ENCODE data around the gene ACRBP. TPM values are rescaled to one million over a fixed set of nuclear protein-coding genes. Genes with fewer than 3 reads are reported as not detected.

Gene ACRBP
- total RNA-seq, 1 experiment from 2014 or later = 0.77 TPM

GRCh38 chr12:6620137-6620884, 26.9 kb downstream of the ACRBP start:
- BruUV-seq (replicated peaks) = no TSS peak
- no peak overlapping the region for H3K4me3 ChIP-seq (ENCODE audit: low read length)
- H3K4me1 ChIP-seq (ENCODE audit: insufficient read depth, low read length) = no peaks in the 10 kb centered on the region
- ATAC-seq = no peak
- H3K9me3 ChIP-seq (ENCODE audit: low read length) = no peaks in the 10 kb centered on the region
- H3F3A ChIP-seq (ENCODE audit: low read length, unreplicated experiment) = no peaks in the 10 kb centered on the region
- no peaks in the 10 kb centered on the region for H3K9me2 ChIP-seq (replicated peaks; ENCODE audit: low read length)
- ChIA-PET CTCF (no interaction called here), POLR2A (ENCODE audit: unreplicated experiment) (no interaction called here)
- no peaks in the 10 kb centered on the region for H3K36me3 ChIP-seq (ENCODE audit: low read depth, low read length)
- H3K9ac ChIP-seq (ENCODE audit: low read length) = no peak overlapping the region
- TF ChIP-seq EZH2 (IDR thresholded peaks at IDR 0.05; ENCODE audit: low read length, unreplicated experiment) (no peak), CTCF (conservative IDR thresholded peaks at IDR 0.05; ENCODE audit: low read depth, low read length) (no peak), EZH2phosphoT487 (IDR thresholded peaks at IDR 0.05; ENCODE audit: borderline replicate concordance, low read length) (no peak)
- no peak overlapping the region for H3K4me2 ChIP-seq (ENCODE audit: low read length)
- no peak overlapping the region for H3K27ac ChIP-seq (ENCODE audit: low read length)
- intact Hi-C loops (cut with micrococcal nuclease) = no loop called here
- DNase-seq = no peak
- H3K27me3 ChIP-seq (ENCODE audit: low read length) = no peaks in the 10 kb centered on the region
- H4K20me1 ChIP-seq (ENCODE audit: low read length) = no peaks in the 10 kb centered on the region
- H3K79me2 ChIP-seq (ENCODE audit: low read length) = no peaks in the 10 kb centered on the region
- no peak overlapping the region for H2AFZ ChIP-seq (ENCODE audit: low read length)

GRCh38 chr12:6618483-6619225, 28.6 kb downstream of the ACRBP start:
- ChIA-PET CTCF (no interaction called here), POLR2A (ENCODE audit: unreplicated experiment) (no interaction called here)
- peaks cover 4% of the 10 kb centered on the region; the same call in 1 of the 2 replicates for H3K4me1 ChIP-seq (ENCODE audit: insufficient read depth, low read length)
- no TSS peak for BruUV-seq (replicated peaks)
- DNase-seq = no peak
- H4K20me1 ChIP-seq (ENCODE audit: low read length) = no peaks in the 10 kb centered on the region
- H3K27ac ChIP-seq (ENCODE audit: low read length) = no peak overlapping the region
- no peaks in the 10 kb centered on the region for H3K27me3 ChIP-seq (ENCODE audit: low read length)
- no peaks in the 10 kb centered on the region for H3K9me2 ChIP-seq (replicated peaks; ENCODE audit: low read length)
- H3K36me3 ChIP-seq (ENCODE audit: low read depth, low read length) = no peaks in the 10 kb centered on the region
- TF ChIP-seq CTCF (conservative IDR thresholded peaks at IDR 0.05; ENCODE audit: low read depth, low read length) = no peak
- TF ChIP-seq EZH2 (IDR thresholded peaks at IDR 0.05; ENCODE audit: low read length, unreplicated experiment) = no peak
- TF ChIP-seq EZH2phosphoT487 (IDR thresholded peaks at IDR 0.05; ENCODE audit: borderline replicate concordance, low read length) = no peak
- no peak overlapping the region for H3K4me2 ChIP-seq (ENCODE audit: low read length)
- no peaks in the 10 kb centered on the region for H3K79me2 ChIP-seq (ENCODE audit: low read length)
- intact Hi-C loops (cut with micrococcal nuclease) = loop anchor here (5.0 kb wide), 2 partner anchors 44 to 79 kb away; partner anchors contain the start of gene ING4
- no peak overlapping the region for H3K4me3 ChIP-seq (ENCODE audit: low read length)
- ATAC-seq = no peak
- no peak overlapping the region for H2AFZ ChIP-seq (ENCODE audit: low read length)
- H3K9me3 ChIP-seq (ENCODE audit: low read length) = no peaks in the 10 kb centered on the region
- H3F3A ChIP-seq (ENCODE audit: low read length, unreplicated experiment) = no peaks in the 10 kb centered on the region
- H3K9ac ChIP-seq (ENCODE audit: low read length) = no peak overlapping the region

GRCh38 chr12:6615802-6616201, 31.4 kb downstream of the ACRBP start:
- Histone ChIP-seq H3K9me3 (ENCODE audit: low read length) (no peaks in the 10 kb centered on the region), H2AFZ (ENCODE audit: low read length) (no peak overlapping the region), H3K27me3 (ENCODE audit: low read length) (no peaks in the 10 kb centered on the region), H3K4me2 (ENCODE audit: low read length) (no peak overlapping the region), H3K4me1 (ENCODE audit: insufficient read depth, low read length) (peaks cover 15% of the 10 kb centered on the region), H3K4me3 (ENCODE audit: low read length) (no peak overlapping the region), H3K9me2 (replicated peaks; ENCODE audit: low read length) (no peaks in the 10 kb centered on the region), H3F3A (ENCODE audit: low read length, unreplicated experiment) (no peaks in the 10 kb centered on the region), H3K9ac (ENCODE audit: low read length) (no peak overlapping the region), H3K36me3 (ENCODE audit: low read depth, low read length) (no peaks in the 10 kb centered on the region), H4K20me1 (ENCODE audit: low read length) (no peaks in the 10 kb centered on the region), H3K79me2 (ENCODE audit: low read length) (no peaks in the 10 kb centered on the region), H3K27ac (ENCODE audit: low read length) (no peak overlapping the region)
- ATAC-seq (no peak), DNase-seq (no peak)
- TF ChIP-seq EZH2 (IDR thresholded peaks at IDR 0.05; ENCODE audit: low read length, unreplicated experiment) = no peak
- TF ChIP-seq EZH2phosphoT487 (IDR thresholded peaks at IDR 0.05; ENCODE audit: borderline replicate concordance, low read length) = no peak
- no peak for TF ChIP-seq CTCF (conservative IDR thresholded peaks at IDR 0.05; ENCODE audit: low read depth, low read length)
- ChIA-PET POLR2A (ENCODE audit: unreplicated experiment) (no interaction called here), CTCF (no interaction called here)
- intact Hi-C loops (cut with micrococcal nuclease) = loop anchor here (5.0 kb wide), 2 partner anchors 46 to 81 kb away; partner anchors contain the start of gene ING4
- no TSS peak for BruUV-seq (replicated peaks)

All from PC-3 (cell line).